ENCODE measurements around the gene KSR2.
"Not testable (repeated sequence)": the region's sequence is repeated elsewhere in the genome, so short reads cannot be mapped to it uniquely, and the experiment has no call there.

Gene KSR2

GRCh38 chr12:117857632-117858612 is 110.9 kb downstream of the KSR2 start:
- no peak for DNase-seq (ENCODE audit: low read depth)

GRCh38 chr12:117857139-117857538 is 111.7 kb downstream of the KSR2 start:
- not testable (repeated sequence) for DNase-seq (ENCODE audit: low read depth)

GRCh38 chr12:117855165-117855564 is 113.6 kb downstream of the KSR2 start:
- DNase-seq (ENCODE audit: low read depth) = no peak

GRCh38 chr12:117854339-117855012 is 114.3 kb downstream of the KSR2 start:
- no peak for DNase-seq (ENCODE audit: low read depth)

GRCh38 chr12:117853600-117853999 is 115.2 kb downstream of the KSR2 start:
- DNase-seq (ENCODE audit: low read depth) = no peak

- DNase-seq (ENCODE audit: low read depth) = no peak
Measured at GRCh38 chr12:117850048-117850447, 118.7 kb downstream of the KSR2 start.

- DNase-seq (ENCODE audit: low read depth) = no peak
Measured at GRCh38 chr12:117847371-117847770, 121.4 kb downstream of the KSR2 start.

GRCh38 chr12:117845271-117845904 is 123.4 kb downstream of the KSR2 start:
- no peak for DNase-seq (ENCODE audit: low read depth)

GRCh38 chr12:117844114-117844830 is 124.5 kb downstream of the KSR2 start:
- DNase-seq (ENCODE audit: low read depth) = no peak

- no peak for DNase-seq (ENCODE audit: low read depth)
Measured at GRCh38 chr12:117842630-117843029, 126.2 kb downstream of the KSR2 start.

GRCh38 chr12:117842220-117842619 is 126.6 kb downstream of the KSR2 start:
- DNase-seq (ENCODE audit: low read depth) = no peak

GRCh38 chr12:117837737-117838050 is 131.1 kb downstream of the KSR2 start:
- no peak for DNase-seq (ENCODE audit: low read depth)

- peak; percentile 24 for DNase-seq (ENCODE audit: low read depth)
Measured at GRCh38 chr12:117836999-117837736, 131.6 kb downstream of the KSR2 start.

GRCh38 chr12:117836476-117836875 is 132.3 kb downstream of the KSR2 start:
- DNase-seq (ENCODE audit: low read depth) = no peak

- no peak for DNase-seq (ENCODE audit: low read depth)
Measured at GRCh38 chr12:117835156-117835555, 133.6 kb downstream of the KSR2 start.

GRCh38 chr12:117832459-117833457 is 136.0 kb downstream of the KSR2 start:
- DNase-seq (ENCODE audit: low read depth) = peak; percentile 43

- no peak for DNase-seq (ENCODE audit: low read depth)
Measured at GRCh38 chr12:117830471-117830870, 138.3 kb downstream of the KSR2 start.

GRCh38 chr12:117829108-117829507 is 139.7 kb downstream of the KSR2 start:
- DNase-seq (ENCODE audit: low read depth) = no peak

GRCh38 chr12:117827660-117828059 is 141.1 kb downstream of the KSR2 start:
- no peak for DNase-seq (ENCODE audit: low read depth)

- DNase-seq (ENCODE audit: low read depth) = no peak
Measured at GRCh38 chr12:117825827-117826226, 143.0 kb downstream of the KSR2 start.

Data from GM04503 (cell line).